HEK293 (cell line): ENCODE data around the gene RNASE8.

Source experiments
- CTCF ChIA-PET: fragments of 350-600 bp; formaldehyde crosslinking; extraction: SDS; loops from one replicate; lab custom pipeline; 2021; ENCODE audit warnings: antibody characterized with exemption; lab: Yijun Ruan, JAX
- POLR2A ChIA-PET: fragments of 300-600 bp; formaldehyde crosslinking; extraction: SDS; loops from one replicate; lab custom pipeline; 2020; ENCODE audit warnings: antibody characterized with exemption, inconsistent platforms; lab: Yijun Ruan, JAX
- H3K27ac ChIP-seq: fragments of 200-500 bp; sonication (Bioruptor generic); 2 replicates; pipeline ENCODE4 v1.5.1; 2014; ENCODE audit warnings: low read depth, low read length, control low read depth, inconsistent platforms; ENCODE audit errors: extremely low read depth
- H3K36me3 ChIP-seq, 2 experiments: fragments of 200-500 bp in 1 of 2; sonication (Bioruptor generic) in 1 of 2; 1 replicate in 1 of 2; 2 replicates in 1 of 2; pipeline ENCODE4 v1.5.1; 2014 to 2017; ENCODE audit warnings: inconsistent platforms in 2 of 2, low read length in 2 of 2; ENCODE audit not compliant: control insufficient read depth in 2 of 2, insufficient read depth in 1 of 2
- H3K4me1 ChIP-seq: fragments of 200-500 bp; sonication (Bioruptor generic); 2 replicates; pipeline ENCODE4 v1.5.1; 2014; ENCODE audit warnings: mild to moderate bottlenecking, low read length, inconsistent platforms; ENCODE audit not compliant: control insufficient read depth, insufficient read depth
- H3K4me3 ChIP-seq: 2 replicates; pipeline ENCODE4 v1.5.1; 2011; ENCODE audit warnings: low read depth, mild to moderate bottlenecking, control low read depth, low read length, moderate library complexity
- H3K9me3 ChIP-seq: fragments of 200-500 bp; sonication (Bioruptor generic); 2 replicates; pipeline ENCODE4 v1.5.1; 2014; ENCODE audit warnings: low read depth, low read length, inconsistent platforms; ENCODE audit not compliant: control insufficient read depth, insufficient read depth
- GLI4 ChIP-seq: fragments of 450-650 bp; formaldehyde crosslinking; IDR thresholded peaks from 2 replicates; pipeline ENCODE4 v1.5.1; 2016; ENCODE audit warnings: missing biosample characterization, missing genetic modification characterization
- KLF1 ChIP-seq: fragments of 450-650 bp; formaldehyde crosslinking; IDR thresholded peaks from 2 replicates; pipeline ENCODE4 v1.5.1; 2016; ENCODE audit warnings: missing biosample characterization, missing genetic modification characterization
- ZBTB17 ChIP-seq: fragments of 450-650 bp; formaldehyde crosslinking; IDR thresholded peaks from 2 replicates; pipeline ENCODE4 v1.5.1; 2016; ENCODE audit warnings: missing biosample characterization, missing genetic modification characterization
- ZNF112 ChIP-seq: fragments of 450-650 bp; formaldehyde crosslinking; IDR thresholded peaks from 2 replicates; pipeline ENCODE4 v1.5.0; 2017; ENCODE audit warnings: missing biosample characterization, missing genetic modification characterization
- ZNF157 ChIP-seq: fragments of 450-650 bp; formaldehyde crosslinking; IDR thresholded peaks from 2 replicates; pipeline ENCODE4 v1.5.1; 2016; ENCODE audit warnings: missing biosample characterization, missing genetic modification characterization
- ZNF174 ChIP-seq: fragments of 450-650 bp; formaldehyde crosslinking; IDR thresholded peaks from 2 replicates; pipeline ENCODE4 v1.5.0; 2017; ENCODE audit warnings: missing biosample characterization, mild to moderate bottlenecking, missing genetic modification characterization
- ZNF214 ChIP-seq: fragments of 450-650 bp; formaldehyde crosslinking; IDR thresholded peaks from 2 replicates; pipeline ENCODE4 v1.5.1; 2017; ENCODE audit warnings: missing biosample characterization, mild to moderate bottlenecking, missing genetic modification characterization, borderline replicate concordance
- ZNF555 ChIP-seq: fragments of 450-650 bp; formaldehyde crosslinking; conservative IDR thresholded peaks from 2 replicates; pipeline ENCODE4 v1.5.1; 2017; ENCODE audit warnings: missing biosample characterization, mild to moderate bottlenecking, missing genetic modification characterization, inconsistent platforms
- ZNF621 ChIP-seq: fragments of 450-650 bp; formaldehyde crosslinking; IDR thresholded peaks from 2 replicates; pipeline ENCODE4 v1.5.1; 2017; ENCODE audit warnings: missing biosample characterization, missing genetic modification characterization
- ZNF664 ChIP-seq: fragments of 450-650 bp; formaldehyde crosslinking; IDR thresholded peaks from 2 replicates; pipeline ENCODE4 v1.5.1; 2016; ENCODE audit warnings: missing biosample characterization, missing genetic modification characterization
- TF ChIP-seq, protein P1 (sequence below): fragments of 450-650 bp; formaldehyde crosslinking; IDR thresholded peaks from 2 replicates; pipeline ENCODE4 v1.5.1; 2016; ENCODE audit warnings: missing biosample characterization, missing genetic modification characterization
- TF ChIP-seq, protein P2 (sequence below): fragments of 450-650 bp; formaldehyde crosslinking; IDR thresholded peaks from 2 replicates; pipeline ENCODE4 v1.5.1; 2016; ENCODE audit warnings: missing biosample characterization, missing genetic modification characterization
- TF ChIP-seq, protein P3 (sequence below): fragments of 450-650 bp; formaldehyde crosslinking; IDR thresholded peaks from 2 replicates; pipeline ENCODE4 v1.5.1; 2016; ENCODE audit warnings: missing biosample characterization, missing genetic modification characterization
- TF ChIP-seq, protein P4 (sequence below): fragments of 450-650 bp; formaldehyde crosslinking; IDR thresholded peaks from 2 replicates; pipeline ENCODE4 v1.5.1; 2016; ENCODE audit warnings: missing biosample characterization, missing genetic modification characterization
- TF ChIP-seq, protein P5 (sequence below): fragments of 450-650 bp; formaldehyde crosslinking; IDR thresholded peaks from 2 replicates; pipeline ENCODE4 v1.5.1; 2016; ENCODE audit warnings: missing biosample characterization, missing genetic modification characterization

RNASE8 gene

DNA sequence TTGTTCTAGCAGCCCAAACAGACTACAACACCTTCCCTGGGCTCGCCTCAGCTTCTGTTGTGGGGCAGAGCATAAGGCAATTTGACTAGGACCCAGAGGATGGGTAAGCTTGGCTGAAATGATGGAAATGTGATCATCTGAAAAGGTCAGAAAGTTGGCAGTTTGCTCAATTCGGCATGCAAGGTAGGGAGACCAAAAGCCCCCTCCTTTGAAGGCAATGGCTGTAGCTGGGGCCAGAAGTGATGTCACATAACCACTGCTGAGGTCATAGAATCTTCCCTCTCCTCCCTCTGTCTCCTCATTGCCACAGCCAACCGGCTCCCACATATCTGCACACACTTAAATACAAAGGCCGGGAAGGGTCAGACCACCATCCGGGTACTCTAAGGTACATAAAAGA lies 27.7 kb upstream of the RNASE8 start, which contains the start of gene TPPP2:
Gene TPPP2, plus strand, starts transcription at position 301 of the 400 bp plus-strand sequence. CDS start 365 bp downstream, outside the sequence.
- no peak within 1 kb of the TSS for H3K27ac ChIP-seq
- CTCF ChIA-PET: interaction anchor here (5.2 kb wide), 1 partner anchor 15 kb away, joined by 35 read pairs; no protein-coding TSS in a partner anchor
- H3K9me3 ChIP-seq: no peaks in the 10 kb centered on the region
- H3K36me3 ChIP-seq: no peaks in the 10 kb centered on the region
- H3K4me3 ChIP-seq: no peak within 1 kb of the TSS
- POLR2A ChIA-PET: no interaction called here
- TF ChIP-seq ZNF214 (tag by site-specific recombination) (no peak), ZNF555 (tag by site-specific recombination) (no peak), GLI4 (tag by site-specific recombination) (no peak), KLF1 (tag by site-specific recombination) (no peak), ZNF112 (tag by site-specific recombination) (no peak), ZNF174 (tag by site-specific recombination) (no peak), ZNF621 (tag by site-specific recombination) (no peak), ZNF664 (tag by site-specific recombination) (no peak), ZBTB17 (no peak), ZNF157 (tag by site-specific recombination) (no peak)
- TF ChIP-seq, protein P1, sequence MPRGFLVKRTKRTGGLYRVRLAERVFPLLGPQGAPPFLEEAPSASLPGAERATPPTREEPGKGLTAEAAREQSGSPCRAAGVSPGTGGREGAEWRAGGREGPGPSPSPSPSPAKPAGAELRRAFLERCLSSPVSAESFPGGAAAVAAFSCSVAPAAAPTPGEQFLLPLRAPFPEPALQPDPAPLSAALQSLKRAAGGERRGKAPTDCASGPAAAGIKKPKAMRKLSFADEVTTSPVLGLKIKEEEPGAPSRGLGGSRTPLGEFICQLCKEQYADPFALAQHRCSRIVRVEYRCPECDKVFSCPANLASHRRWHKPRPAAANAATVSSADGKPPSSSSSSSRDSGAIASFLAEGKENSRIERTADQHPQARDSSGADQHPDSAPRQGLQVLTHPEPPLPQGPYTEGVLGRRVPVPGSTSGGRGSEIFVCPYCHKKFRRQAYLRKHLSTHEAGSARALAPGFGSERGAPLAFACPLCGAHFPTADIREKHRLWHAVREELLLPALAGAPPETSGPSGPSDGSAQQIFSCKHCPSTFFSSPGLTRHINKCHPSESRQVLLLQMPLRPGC (tag by site-specific recombination): no peak
- TF ChIP-seq, protein P2, sequence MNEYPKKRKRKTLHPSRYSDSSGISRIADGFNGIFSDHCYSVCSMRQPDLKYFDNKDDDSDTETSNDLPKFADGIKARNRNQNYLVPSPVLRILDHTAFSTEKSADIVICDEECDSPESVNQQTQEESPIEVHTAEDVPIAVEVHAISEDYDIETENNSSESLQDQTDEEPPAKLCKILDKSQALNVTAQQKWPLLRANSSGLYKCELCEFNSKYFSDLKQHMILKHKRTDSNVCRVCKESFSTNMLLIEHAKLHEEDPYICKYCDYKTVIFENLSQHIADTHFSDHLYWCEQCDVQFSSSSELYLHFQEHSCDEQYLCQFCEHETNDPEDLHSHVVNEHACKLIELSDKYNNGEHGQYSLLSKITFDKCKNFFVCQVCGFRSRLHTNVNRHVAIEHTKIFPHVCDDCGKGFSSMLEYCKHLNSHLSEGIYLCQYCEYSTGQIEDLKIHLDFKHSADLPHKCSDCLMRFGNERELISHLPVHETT (tag by site-specific recombination): no peak
- TF ChIP-seq, protein P3, sequence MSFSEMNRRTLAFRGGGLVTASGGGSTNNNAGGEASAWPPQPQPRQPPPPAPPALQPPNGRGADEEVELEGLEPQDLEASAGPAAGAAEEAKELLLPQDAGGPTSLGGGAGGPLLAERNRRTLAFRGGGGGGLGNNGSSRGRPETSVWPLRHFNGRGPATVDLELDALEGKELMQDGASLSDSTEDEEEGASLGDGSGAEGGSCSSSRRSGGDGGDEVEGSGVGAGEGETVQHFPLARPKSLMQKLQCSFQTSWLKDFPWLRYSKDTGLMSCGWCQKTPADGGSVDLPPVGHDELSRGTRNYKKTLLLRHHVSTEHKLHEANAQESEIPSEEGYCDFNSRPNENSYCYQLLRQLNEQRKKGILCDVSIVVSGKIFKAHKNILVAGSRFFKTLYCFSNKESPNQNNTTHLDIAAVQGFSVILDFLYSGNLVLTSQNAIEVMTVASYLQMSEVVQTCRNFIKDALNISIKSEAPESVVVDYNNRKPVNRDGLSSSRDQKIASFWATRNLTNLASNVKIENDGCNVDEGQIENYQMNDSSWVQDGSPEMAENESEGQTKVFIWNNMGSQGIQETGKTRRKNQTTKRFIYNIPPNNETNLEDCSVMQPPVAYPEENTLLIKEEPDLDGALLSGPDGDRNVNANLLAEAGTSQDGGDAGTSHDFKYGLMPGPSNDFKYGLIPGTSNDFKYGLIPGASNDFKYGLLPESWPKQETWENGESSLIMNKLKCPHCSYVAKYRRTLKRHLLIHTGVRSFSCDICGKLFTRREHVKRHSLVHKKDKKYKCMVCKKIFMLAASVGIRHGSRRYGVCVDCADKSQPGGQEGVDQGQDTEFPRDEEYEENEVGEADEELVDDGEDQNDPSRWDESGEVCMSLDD (tag by site-specific recombination): no peak
- TF ChIP-seq, protein P4, sequence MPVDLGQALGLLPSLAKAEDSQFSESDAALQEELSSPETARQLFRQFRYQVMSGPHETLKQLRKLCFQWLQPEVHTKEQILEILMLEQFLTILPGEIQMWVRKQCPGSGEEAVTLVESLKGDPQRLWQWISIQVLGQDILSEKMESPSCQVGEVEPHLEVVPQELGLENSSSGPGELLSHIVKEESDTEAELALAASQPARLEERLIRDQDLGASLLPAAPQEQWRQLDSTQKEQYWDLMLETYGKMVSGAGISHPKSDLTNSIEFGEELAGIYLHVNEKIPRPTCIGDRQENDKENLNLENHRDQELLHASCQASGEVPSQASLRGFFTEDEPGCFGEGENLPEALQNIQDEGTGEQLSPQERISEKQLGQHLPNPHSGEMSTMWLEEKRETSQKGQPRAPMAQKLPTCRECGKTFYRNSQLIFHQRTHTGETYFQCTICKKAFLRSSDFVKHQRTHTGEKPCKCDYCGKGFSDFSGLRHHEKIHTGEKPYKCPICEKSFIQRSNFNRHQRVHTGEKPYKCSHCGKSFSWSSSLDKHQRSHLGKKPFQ (tag by site-specific recombination): no peak
- TF ChIP-seq, protein P5, sequence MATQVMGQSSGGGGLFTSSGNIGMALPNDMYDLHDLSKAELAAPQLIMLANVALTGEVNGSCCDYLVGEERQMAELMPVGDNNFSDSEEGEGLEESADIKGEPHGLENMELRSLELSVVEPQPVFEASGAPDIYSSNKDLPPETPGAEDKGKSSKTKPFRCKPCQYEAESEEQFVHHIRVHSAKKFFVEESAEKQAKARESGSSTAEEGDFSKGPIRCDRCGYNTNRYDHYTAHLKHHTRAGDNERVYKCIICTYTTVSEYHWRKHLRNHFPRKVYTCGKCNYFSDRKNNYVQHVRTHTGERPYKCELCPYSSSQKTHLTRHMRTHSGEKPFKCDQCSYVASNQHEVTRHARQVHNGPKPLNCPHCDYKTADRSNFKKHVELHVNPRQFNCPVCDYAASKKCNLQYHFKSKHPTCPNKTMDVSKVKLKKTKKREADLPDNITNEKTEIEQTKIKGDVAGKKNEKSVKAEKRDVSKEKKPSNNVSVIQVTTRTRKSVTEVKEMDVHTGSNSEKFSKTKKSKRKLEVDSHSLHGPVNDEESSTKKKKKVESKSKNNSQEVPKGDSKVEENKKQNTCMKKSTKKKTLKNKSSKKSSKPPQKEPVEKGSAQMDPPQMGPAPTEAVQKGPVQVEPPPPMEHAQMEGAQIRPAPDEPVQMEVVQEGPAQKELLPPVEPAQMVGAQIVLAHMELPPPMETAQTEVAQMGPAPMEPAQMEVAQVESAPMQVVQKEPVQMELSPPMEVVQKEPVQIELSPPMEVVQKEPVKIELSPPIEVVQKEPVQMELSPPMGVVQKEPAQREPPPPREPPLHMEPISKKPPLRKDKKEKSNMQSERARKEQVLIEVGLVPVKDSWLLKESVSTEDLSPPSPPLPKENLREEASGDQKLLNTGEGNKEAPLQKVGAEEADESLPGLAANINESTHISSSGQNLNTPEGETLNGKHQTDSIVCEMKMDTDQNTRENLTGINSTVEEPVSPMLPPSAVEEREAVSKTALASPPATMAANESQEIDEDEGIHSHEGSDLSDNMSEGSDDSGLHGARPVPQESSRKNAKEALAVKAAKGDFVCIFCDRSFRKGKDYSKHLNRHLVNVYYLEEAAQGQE (tag by site-specific recombination): no peak
- peaks cover 8% of the 10 kb centered on the region; the same call in 1 of the 2 replicates for H3K4me1 ChIP-seq
